Fibroblast of the conjunctiva (primary cell): ENCODE data around the gene NUP93.

ENCODE experiments used
- DNase-seq: peaks from one replicate; pipeline ENCODE4 v3.0.0-alpha.2; 2010; ENCODE audit warnings: low read depth

The NUP93 gene

GRCh38 chr16:56729735-56730662 is at the start of gene NUP93:
Gene NUP93 (plus strand): TSS chr16:56730129. CDS start chr16:56748248, 18,119 bp downstream.
- DNase-seq: peak; percentile 80

GRCh38 chr16:56681939-56682702 is 47.8 kb upstream of the NUP93 start, which contains the start of gene MT1X:
Gene MT1X (plus strand): TSS chr16:56682470. CDS start chr16:56682541, 71 bp downstream.
- DNase-seq: peak; percentile 82

GRCh38 chr16:56682703-56683397 is 47.1 kb upstream of the NUP93 start:
- DNase-seq: no peak

- no peak for DNase-seq
These were observed 46.3 kb upstream of the NUP93 start for GRCh38 chr16:56683424-56684172.

GRCh38 chr16:56684256-56684925 is 45.5 kb upstream of the NUP93 start:
- no peak for DNase-seq

- DNase-seq: no peak
These were observed 44.9 kb upstream of the NUP93 start for GRCh38 chr16:56684926-56685590.

- DNase-seq: no peak
These were observed 43.2 kb upstream of the NUP93 start for GRCh38 chr16:56686758-56687157.

- no peak for DNase-seq
These were observed 41.2 kb upstream of the NUP93 start for GRCh38 chr16:56688762-56689161.

- DNase-seq: no peak
These were observed 40.8 kb upstream of the NUP93 start for GRCh38 chr16:56689171-56689570.

GRCh38 chr16:56690420-56691122 is 39.4 kb upstream of the NUP93 start:
- no peak for DNase-seq

- no peak for DNase-seq
These were observed 38.0 kb upstream of the NUP93 start for GRCh38 chr16:56691885-56692284.

GRCh38 chr16:56695246-56695645 is 34.7 kb upstream of the NUP93 start:
- no peak for DNase-seq

GRCh38 chr16:56697456-56698155 is 32.3 kb upstream of the NUP93 start:
- no peak for DNase-seq

GRCh38 chr16:56700195-56700594 is 29.7 kb upstream of the NUP93 start:
- DNase-seq: no peak

GRCh38 chr16:56700631-56701030 is 29.3 kb upstream of the NUP93 start:
- no peak for DNase-seq

- no peak for DNase-seq
These were observed 28.4 kb upstream of the NUP93 start for GRCh38 chr16:56701534-56701933.

GRCh38 chr16:56702836-56703235 is 27.1 kb upstream of the NUP93 start:
- no peak for DNase-seq

GRCh38 chr16:56708525-56709442 is 21.1 kb upstream of the NUP93 start:
- no peak for DNase-seq
